Tongue (tissue), 2 donors: ENCODE data around the gene ERICH4. TPM values are rescaled to one million over a fixed set of nuclear protein-coding genes. Genes with fewer than 3 reads are reported as not detected.
"Not testable (repeated sequence)": the region's sequence is repeated elsewhere in the genome, so short reads cannot be mapped to it uniquely, and the experiment has no call there.

Source experiments
- DNase-seq: peaks from one replicate; pipeline ENCODE4 v3.0.0-alpha.2; 2015
- total RNA-seq: library from RNA; depleted of rRNA; stranded (reverse); fragments of >200 nt; gene quantifications from one replicate; pipeline ENCODE4 v1.2.3, GENCODE V29; 2014

Gene ERICH4
- total RNA-seq, 1 donor from 2014 or later, result not detected

DNA sequence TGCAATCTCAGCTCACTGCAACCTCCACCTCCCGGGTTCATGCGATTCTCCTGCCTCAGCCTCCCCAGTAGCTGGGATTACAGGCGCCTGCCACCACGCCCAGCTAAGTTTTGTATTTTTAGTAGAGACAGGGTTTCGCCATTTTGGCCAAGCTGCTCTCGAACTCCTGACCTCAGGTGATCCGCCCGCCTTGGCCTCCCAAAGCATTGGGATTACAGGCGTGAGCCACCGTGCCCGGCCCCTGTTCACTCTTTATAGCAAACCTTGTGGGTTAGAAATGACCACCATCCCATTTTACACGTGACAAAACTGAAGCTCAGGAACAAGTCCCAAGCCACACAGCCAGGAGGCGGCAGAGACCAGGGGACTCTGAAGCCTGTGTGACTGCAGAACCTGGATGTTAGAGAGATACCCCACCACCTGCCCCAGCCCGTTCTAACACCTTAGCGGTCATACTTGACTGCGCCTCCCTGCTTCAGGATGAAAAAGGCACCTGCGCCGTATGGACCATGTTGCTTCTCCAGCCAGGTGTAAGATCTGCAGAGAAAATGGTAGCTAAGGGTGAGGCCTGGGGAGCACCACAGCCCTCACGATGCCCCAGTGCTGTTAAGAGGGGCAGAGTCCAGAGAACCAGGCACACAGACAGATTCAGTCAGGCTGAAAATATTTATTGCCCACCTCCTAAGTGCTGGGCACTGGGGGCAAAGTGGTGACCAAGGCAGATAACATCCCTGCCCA, 6.9 kb upstream of the ERICH4 start:
- no peak for DNase-seq

DNA sequence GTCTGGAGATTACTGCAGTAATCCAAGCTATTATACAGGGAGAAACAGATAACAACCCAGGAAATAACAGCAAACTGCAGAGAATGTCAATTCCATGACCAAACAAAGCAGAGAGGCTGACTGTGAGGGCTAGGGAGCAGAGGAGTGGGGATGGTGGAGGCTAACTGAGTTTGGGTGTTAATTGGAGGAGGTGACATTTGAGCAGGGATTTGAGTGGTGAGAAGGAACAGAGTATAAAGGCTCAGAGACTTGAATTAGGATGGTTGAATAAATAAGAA, 6.3 kb upstream of the ERICH4 start:
- no peak for DNase-seq

DNA sequence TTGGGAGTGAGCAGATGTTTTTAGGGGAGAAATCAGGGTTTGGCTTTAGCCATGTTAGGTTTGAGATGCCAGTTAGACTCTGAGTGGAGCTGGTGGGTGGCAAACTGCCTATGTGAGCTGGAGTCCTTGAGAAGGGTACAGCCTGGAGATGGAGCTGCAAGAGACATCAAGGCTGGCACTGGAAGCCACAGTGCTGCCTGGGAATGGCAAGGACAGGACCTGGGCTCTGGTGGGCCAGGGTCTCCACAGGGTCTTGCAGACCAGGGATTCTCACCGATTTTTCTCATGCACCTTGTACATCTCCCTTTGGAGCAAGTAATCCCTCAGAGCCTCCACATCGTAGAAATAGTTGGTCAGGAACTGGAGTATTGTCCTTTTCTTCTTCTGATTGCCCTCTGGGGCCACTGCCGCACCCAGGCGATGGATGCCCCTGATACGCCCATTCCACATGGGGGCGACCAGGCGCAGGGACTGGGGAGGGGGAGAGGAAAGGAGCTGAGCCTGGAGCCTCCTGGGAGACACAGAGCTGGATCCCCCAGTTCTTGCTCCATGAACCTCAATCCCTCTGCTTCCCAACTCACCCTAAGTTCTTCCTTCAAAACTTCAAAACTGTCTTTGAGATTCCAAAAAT, 4.9 kb upstream of the ERICH4 start:
- DNase-seq, result no peak

DNA sequence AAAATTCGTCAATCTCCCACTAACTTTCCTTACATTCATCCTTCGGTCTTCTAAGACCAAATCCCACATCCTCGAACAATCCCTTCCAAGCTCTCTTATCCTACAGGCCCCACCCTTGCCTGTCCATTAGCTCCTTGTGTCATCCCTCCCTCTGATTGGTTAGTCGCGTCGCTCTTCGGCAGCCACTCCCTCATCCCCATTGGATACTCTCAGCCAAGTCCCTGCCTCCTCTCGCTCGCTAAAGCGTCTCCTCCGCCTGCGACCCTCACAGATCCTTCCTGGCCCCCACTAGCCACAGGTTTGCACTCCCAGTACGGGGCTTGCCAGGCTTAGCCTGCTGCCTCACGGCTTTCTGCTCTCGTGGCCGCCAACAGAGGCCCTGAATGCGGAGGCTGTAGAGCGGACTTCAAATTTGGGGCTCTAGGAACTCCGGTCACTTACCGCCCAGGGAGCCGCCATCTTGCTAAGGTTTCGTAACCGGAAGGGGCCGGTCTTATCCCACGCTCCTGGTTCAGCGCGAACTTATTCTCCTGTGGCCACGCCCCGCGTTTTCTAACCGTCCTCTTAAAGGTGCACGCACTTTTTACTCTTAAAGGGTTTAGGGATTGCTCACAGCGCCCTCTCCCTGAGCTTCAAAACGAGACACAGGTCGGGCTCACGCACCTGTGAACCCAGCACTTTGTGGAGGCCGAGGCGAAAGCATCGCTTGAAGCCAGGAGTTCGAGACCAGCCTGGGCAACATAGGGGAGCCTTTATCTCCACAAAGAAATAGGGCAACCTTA, 3.3 kb upstream of the ERICH4 start, which contains the start of gene DMAC2:
Gene DMAC2 (minus strand): TSS at position 472 of the 782 bp plus-strand sequence. CDS start 13 bp downstream, at position 459.
- DNase-seq, result peak; percentile 99

DNA sequence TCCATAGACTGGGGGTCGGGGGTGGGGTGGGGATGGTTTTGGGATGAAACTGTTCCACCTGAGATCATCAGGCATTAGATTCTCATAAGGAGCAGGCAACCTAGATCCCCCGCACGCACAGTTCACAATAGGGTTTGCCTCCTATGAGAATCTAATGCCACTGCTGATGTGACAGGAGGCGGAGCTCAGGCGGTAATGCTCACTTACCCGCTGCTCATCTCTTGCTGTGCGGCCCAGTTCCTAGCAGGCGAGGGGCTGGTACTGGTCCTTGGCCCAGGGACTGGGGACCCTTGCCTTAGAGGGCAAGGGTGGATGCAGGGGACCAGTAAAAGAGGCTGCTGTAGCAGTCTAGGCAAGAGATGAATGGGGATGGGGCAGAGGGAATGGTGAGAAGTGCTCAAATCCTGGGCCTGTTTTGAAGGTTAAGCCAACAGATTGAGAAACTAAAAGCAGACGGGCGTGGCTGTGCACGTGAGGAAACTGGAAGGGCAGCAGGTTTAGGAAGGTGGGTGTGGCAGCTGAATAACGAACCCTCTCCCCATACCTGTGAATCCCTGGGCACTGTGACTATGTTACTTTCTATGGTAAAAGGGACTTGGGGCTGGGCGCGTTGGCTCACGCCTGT, 1.5 kb upstream of the ERICH4 start:
- DNase-seq, result no peak

DNA sequence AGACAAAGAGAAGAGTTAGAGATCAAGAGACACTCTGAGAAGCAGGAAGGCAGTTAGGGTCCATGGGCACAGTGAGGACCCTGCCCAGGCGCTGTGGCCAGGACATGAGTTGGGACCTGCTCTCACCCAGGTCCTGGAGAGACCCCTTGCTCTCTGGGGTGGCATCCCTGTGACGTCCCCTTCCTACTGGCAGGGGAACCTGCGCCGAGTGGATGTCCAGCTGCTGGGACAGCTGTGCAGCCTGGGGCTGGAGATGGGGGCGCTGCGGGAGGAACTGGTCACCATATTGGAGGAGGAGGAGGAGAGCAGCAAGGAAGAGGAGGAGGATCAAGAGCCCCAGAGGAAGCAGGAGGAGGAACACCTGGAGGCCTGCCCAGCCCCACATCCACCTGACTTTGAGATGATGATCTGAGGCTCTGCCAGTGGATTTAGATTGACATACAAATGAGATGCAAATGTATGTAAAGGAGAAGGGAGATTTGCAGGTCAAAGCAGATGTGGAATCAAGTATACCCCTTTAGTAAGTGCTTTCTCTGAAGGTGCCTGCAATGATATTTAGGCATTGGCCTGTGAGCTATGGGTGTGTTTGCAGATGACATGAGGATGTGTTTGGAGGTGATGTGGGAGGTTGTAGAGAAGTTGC, 978 bp downstream of the ERICH4 start:
- no peak for DNase-seq

DNA sequence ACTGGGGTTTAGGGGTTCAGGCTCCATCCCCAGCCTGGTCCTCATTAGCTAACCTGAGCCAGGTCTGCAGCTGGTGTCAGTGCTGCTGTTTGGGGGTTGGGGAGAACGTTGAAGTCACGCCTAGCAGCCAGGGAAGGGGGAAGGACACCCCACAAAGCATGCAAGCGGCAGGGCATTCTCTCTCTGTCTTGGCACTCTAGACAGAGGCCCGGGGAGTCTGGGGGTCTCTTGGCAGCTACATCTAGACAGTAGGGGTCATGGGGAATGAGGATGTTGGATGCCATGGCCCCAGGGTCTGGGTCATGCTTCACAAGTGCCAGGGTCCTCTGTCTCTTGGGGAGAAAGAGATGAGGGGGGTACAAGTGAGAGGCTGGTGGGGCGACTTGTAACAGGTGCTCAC, 2.6 kb downstream of the ERICH4 start:
- DNase-seq, result no peak

DNA sequence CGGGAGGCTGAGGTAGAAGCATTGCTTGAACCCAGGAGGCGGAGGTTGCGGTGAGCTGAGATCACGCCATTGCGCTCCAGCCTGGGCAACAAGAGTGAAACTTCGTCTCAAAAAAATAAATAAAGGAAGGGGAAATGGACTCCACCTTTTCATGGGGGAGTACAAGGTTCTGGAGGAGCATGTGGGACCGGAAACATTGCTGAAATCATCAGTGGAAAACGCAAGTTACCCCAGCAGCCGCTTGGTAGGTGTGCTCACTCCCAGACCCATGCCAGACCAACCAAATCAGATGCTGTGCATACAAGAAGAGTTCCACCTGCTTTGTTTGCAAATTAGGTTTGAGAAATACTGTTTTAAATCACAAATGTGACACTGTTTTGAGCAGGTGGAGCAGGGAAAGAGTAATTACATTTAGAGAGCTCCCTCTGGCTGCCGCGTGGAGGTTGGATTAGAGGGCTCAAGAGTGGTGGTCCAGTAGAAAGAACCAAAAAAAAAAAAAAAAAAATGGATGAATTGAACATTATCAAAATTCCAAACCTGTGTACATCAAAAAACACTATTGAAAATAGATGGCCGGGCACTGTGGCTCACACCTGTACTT, 4.9 kb downstream of the ERICH4 start:
- no peak for DNase-seq

DNA sequence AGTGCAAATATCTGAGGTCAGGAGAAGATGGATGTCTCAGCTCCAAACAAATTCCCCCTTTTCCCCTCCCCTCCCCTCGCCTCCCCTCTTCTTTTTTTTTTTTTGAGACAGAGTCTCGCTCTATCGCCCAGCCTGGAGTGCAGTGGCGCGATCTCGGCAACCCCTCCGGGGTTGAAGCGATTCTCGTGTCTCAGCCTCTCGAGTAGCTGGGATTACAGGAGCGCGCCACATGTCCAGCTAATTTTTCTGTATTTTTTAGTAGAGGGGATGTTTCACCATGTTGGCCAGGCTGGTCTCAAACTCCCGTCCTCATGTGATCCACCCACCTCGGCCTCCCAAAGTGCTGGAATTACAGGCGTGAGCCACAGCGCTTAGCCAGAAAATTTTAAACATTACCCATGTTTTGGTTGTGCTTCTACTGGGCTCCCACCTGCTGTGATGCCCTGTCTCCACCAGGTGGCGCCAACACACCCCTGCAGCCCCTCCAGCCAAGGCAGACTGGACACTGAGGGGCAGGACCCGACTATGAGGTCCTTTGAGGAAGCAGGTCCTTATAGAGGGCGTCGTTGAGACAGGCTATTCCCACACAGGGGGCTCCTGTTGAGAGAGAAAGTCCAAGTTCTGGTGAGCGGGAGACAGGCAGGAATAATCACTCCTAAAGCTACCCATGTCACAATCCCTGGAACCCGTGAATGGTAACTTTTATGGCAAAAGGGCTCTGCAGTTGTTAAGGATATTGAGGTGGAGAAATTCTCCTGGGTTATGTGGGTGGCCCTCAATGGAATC, 6.3 kb downstream of the ERICH4 start:
- DNase-seq, result peak; percentile 86

DNA sequence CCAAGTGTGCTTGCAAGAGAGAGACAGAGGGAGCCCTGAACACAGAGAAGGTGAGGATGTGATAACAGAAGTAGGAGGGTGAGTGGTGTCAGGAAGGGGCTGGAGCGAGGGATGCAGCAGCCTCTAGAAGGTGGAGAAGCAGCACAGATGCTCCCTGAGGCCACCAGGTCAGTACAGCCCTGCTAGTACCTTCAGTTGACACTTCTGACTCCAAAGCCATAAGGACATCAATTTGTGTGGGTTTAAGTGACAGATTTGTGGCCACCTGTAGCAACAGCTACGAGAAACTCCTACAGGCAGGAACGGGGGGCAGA, 6.9 kb downstream of the ERICH4 start:
- DNase-seq, result no peak

DNA sequence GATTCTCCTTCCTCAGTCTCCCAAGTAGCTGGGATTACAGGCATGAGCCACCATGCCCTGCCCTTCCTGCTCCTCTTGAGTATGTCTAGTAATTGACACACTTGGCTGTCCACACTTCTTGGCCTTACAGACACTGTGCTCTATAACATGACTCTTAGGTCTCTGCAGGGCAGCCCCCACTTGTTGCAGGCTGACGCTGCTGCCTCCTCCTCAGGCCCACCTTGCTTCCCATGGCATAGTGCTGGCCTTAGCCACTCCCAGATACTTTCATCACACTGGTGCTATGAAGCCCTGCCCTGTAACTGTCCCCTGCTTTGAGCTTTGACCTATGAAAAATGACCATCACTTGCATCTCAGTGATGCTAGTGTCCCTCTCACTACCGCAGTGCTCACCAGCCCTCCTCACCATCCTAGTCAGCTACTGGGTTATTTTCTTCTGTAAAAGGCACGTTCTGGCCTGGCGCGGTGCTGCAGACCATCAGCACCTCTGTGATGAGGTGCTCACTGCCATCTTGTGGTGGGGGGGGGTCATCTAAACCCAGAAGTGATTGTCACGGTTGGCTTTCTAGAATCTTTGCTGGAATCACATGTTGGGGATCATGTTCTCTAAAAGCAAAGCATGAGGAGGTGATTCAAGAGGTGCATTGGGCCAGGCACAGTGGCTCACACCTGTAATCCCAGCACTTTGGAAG, 9.8 kb downstream of the ERICH4 start:
- DNase-seq, result no peak

DNA sequence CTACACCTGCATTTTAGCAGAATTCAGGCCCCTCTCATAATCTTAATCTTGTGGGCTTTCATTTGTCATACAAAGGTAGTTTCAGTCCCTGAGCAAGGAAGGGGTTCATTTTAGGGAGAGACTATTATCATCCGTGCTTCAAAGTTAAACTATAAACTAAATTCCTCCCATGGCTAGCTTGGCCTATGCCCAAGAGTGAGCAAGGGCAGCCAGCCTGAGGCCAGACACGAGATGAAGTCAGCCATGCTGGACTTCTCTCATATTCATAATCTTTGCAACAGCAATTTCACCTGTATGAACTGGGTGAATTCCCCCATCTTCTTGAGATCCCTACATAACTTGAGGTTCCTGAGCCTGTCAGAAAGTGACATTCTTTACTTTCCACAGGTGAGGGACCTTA, 13.0 kb downstream of the ERICH4 start:
- no peak for DNase-seq

DNA sequence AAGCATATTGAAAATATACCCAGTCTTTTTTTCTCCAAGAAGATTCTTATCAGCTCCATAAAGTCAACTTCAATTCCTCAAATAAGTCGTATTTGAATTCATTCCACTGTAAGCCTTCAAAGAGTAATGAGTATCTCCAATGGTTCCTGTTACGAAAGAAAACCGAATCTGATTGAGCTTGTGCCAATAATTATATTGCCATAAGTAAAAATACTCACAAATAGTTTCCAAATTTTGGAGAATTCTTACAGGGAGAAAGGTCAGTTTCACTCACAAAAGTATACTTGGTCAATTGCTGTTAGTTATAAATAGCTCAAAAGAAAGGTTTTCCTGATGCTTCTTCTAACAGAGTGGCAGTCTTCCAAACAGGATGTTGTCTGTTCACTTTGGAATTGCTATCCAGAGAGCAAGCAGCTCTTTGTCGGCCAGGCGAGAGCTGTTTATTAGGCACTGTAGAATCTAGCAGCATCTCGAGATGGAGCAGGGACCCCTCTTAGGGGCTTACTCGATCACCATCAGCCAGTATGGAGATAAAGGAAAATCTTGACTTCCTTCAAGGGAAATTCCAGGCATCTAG, 13.5 kb downstream of the ERICH4 start:
- peak; percentile 67 for DNase-seq

DNA sequence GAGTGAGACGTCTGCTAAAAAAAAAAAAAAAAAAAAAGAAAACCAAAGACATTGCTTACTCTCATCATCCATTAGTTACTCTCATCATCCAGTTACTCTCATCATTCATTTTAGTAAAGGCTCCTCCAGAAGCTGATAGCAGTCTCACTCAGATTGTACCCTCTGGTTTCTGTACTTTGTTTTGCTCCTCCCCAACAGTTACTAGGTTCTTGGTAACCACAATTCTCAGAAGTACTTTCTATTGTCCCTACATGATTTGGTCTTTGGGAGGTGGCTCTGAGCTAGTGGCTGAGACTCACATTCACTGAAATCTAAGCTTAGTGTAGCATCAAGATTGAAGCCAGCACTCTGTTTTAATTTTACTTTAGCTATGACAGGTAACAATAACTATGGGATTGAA, 14.3 kb downstream of the ERICH4 start:
- no peak for DNase-seq

DNA sequence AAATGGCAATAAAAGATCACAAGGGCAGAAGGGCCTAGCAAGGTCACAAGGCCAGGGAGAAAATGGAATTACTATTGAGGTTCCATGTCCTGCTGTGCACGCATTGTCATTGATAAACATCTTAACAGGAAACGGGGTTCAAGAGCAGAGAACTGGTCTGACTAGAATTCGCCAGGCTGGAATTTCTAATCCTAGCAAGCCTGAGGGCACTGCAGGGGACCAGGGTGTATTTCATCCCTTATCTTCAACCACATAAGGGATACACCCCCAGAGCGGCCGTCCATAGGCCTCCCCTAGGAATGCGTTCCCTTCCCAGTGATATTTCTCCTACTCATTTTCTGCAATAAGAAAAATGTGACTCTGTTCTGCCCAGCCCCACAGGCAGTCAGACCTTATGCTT, 19.5 kb downstream of the ERICH4 start:
- no peak for DNase-seq

DNA sequence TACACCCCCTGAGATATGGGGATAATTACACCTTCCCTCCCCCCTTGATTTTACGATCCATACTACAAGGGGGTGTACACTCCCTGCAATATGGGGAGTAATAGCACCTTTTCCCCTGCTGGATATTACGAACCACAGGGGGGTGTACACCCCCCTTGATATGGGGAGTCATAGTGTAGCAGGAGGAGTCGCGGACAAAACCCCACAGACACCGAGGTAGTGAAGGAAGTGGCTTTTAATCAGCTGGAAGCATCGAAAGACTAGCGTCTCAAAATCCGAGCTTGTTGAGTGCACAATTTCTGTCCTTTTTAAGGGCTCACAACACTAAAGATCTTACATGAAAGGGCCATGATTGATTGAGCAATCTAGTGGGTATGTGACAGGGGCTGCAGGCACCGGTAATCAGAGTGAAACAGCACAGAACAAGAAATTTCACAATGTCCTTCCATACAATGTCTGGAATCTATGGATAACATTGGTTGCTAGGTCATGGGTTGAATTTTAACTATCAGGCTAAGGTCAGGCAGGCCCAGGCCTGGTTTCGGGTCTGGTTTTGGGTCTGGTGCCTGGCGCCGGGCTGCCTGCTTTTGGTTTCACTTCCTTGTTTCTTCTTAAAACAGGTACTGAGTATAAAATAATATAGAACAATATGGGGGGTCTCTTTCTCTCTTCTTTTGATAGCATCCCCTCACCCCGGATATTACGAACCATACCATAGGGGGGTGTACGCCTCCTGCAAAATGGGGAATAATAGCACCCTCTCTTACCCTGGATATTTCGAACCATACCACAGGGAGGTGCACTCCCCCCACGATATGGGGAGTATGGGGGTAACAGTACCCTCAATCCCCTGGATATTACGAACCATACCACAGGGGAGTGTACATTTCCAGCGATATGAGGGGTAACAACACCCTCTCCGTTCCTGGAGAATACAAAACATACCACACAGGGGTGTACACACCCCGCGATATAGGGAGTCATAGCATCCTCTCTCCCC, 20.6 kb downstream of the ERICH4 start:
- DNase-seq, result not testable (repeated sequence)

DNA sequence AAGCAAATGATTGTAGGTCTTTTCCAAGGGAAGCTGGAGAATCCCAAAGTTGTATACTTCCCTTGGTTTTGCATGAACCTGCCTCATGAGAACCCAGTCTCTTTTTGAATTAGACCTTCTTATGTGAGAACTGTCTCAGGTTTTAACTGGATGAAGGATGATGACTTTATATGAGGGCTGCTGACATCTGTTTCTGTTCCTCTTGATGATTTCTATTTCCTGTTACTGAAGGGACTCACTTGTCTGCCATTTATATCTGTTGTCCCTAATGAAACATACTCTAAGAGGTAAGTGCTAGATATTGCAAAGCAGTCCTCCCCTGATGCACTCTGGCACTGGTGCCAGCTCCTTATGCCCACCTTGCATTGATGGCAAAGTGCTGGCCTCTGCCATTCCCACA, 33.6 kb downstream of the ERICH4 start:
- DNase-seq, result no peak

DNA sequence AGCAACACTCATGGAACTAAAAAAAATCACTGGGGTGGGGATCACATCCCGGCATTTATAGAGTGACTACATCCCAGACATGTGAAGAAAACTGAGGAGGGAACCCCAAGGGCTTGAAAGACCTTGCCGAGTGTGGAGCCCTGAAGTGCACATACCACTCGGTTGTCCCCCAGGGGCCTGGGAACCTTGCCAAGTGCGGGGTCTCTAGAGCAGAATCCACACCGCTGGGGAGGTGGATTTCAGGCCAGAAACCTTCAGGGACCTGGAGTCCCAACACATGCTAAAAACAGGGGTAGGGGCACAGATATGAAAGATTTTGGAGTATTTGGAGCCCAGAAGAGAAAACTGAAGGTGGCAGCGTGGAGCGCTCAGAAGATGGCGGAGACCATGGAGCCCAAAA, 35.2 kb downstream of the ERICH4 start:
- DNase-seq, result no peak
